Measurements from ENCODE around the gene RNF11.

The RNF11 gene

GRCh38 chr1:51321924-51322280, 85.8 kb downstream of the RNF11 start:
- Histone ChIP-seq H3K9ac (ENCODE audit: insufficient read length) (no peak overlapping the region), H3K9me3 (ENCODE audit: low read depth, low read length) (no peaks in the 10 kb centered on the region), H3K27ac (no peak overlapping the region), H3K4me3 (no peak overlapping the region), H3K36me3 (ENCODE audit: insufficient read depth, low read length) (no peaks in the 10 kb centered on the region)
- TF ChIP-seq FOXP2 (optimal IDR thresholded peaks at IDR 0.05; ENCODE audit: control extremely low read depth, extremely low read length, insufficient read depth) (no peak), POLR2AphosphoS5 (IDR thresholded peaks at IDR 0.05; ENCODE audit: borderline replicate concordance, low read depth, low read length) (no peak), EZH2 (IDR thresholded peaks at IDR 0.05) (no peak)
- no peak for DNase-seq (ENCODE audit: low read depth, low spot score)

- Histone ChIP-seq H3K9me3 (ENCODE audit: low read depth, low read length) (no peaks in the 10 kb centered on the region), H3K27ac (no peak overlapping the region), H3K4me3 (no peak overlapping the region), H3K9ac (ENCODE audit: insufficient read length) (no peak overlapping the region), H3K36me3 (ENCODE audit: insufficient read depth, low read length) (no peaks in the 10 kb centered on the region)
- no peak for DNase-seq (ENCODE audit: low read depth, low spot score)
- TF ChIP-seq EZH2 (IDR thresholded peaks at IDR 0.05) = no peak
- TF ChIP-seq POLR2AphosphoS5 (IDR thresholded peaks at IDR 0.05; ENCODE audit: borderline replicate concordance, low read depth, low read length) = no peak
- no peak for TF ChIP-seq FOXP2 (optimal IDR thresholded peaks at IDR 0.05; ENCODE audit: control extremely low read depth, extremely low read length, insufficient read depth)
These were observed 86.5 kb downstream of the RNF11 start for GRCh38 chr1:51322417-51323101.

Data from SK-N-MC (cell line).